ENCODE measurements around the gene DLEC1.

DLEC1 gene

GRCh38 chr3:38125305-38126120, 86.5 kb downstream of the DLEC1 start:
- ChIA-PET POLR2A (ENCODE audit: low non-redundant PET) (no interaction called here), CTCF (no interaction called here)
- no peak overlapping the region for H3K27ac ChIP-seq
- no peak for TF ChIP-seq CTCF (conservative IDR thresholded peaks at IDR 0.05; ENCODE audit: low read depth)
- DNase-seq (ENCODE audit: low spot score), result no peak

GRCh38 chr3:38126121-38126892, 87.3 kb downstream of the DLEC1 start:
- CTCF ChIA-PET, result no interaction called here
- TF ChIP-seq CTCF (conservative IDR thresholded peaks at IDR 0.05; ENCODE audit: low read depth), result no peak
- H3K27ac ChIP-seq, result no peak overlapping the region
- POLR2A ChIA-PET (ENCODE audit: low non-redundant PET), result no interaction called here
- no peak for DNase-seq (ENCODE audit: low spot score)

GRCh38 chr3:38127611-38128302, 88.7 kb downstream of the DLEC1 start:
- TF ChIP-seq CTCF (conservative IDR thresholded peaks at IDR 0.05; ENCODE audit: low read depth), result no peak
- CTCF ChIA-PET, result interaction anchor here (0.6 to 1.2 kb wide), 2 partner anchors 12 to 187 kb away, joined by 3 to 4 read pairs; no protein-coding TSS in a partner anchor
- POLR2A ChIA-PET (ENCODE audit: low non-redundant PET), result no interaction called here

GRCh38 chr3:38128303-38128655, 89.3 kb downstream of the DLEC1 start:
- ChIA-PET POLR2A (ENCODE audit: low non-redundant PET) (no interaction called here), CTCF (interaction anchor here (0.6 to 1.2 kb wide), 2 partner anchors 13 to 186 kb away, joined by 3 to 4 read pairs; no protein-coding TSS in a partner anchor)
- no peak for DNase-seq (ENCODE audit: low spot score)
- TF ChIP-seq CTCF (conservative IDR thresholded peaks at IDR 0.05; ENCODE audit: low read depth), result no peak
- peak overlapping the region; percentile 14; the same call in 1 of the 2 replicates for H3K27ac ChIP-seq

More at GRCh38 chr3:38127611-38128302, 88.7 kb downstream of the DLEC1 start:
- no peak for DNase-seq (ENCODE audit: low spot score)
- peak overlapping the region; percentile 14; the same call in 1 of the 2 replicates for H3K27ac ChIP-seq

- ChIA-PET POLR2A (ENCODE audit: low non-redundant PET) (no interaction called here), CTCF (interaction anchor here (1.2 kb wide), 1 partner anchor 14 kb away, joined by 4 read pairs; no protein-coding TSS in a partner anchor)
- H3K27ac ChIP-seq, result no peak overlapping the region; the same call in 1 of the 2 replicates
- no peak for TF ChIP-seq CTCF (conservative IDR thresholded peaks at IDR 0.05; ENCODE audit: low read depth)
- DNase-seq (ENCODE audit: low spot score), result no peak
These were observed 90.0 kb downstream of the DLEC1 start for GRCh38 chr3:38129058-38129457.

GRCh38 chr3:38130631-38131065, 91.6 kb downstream of the DLEC1 start:
- no peak for DNase-seq (ENCODE audit: low spot score)
- POLR2A ChIA-PET (ENCODE audit: low non-redundant PET), result no interaction called here
- no peak overlapping the region for H3K27ac ChIP-seq
- CTCF ChIA-PET, result no interaction called here
- TF ChIP-seq CTCF (conservative IDR thresholded peaks at IDR 0.05; ENCODE audit: low read depth), result no peak

All from RWPE1 (cell line).